Measurements from ENCODE around the gene CAMK1.

- TF ChIP-seq TAF1 (IDR thresholded peaks at IDR 0.05; ENCODE audit: borderline replicate concordance, low read depth, low read length) (no peak), POLR2AphosphoS5 (IDR thresholded peaks at IDR 0.05; ENCODE audit: low read depth, low read length) (no peak)
Observed at GRCh38 chr3:9804996-9805395, 35.2 kb upstream of the CAMK1 start.

All from GM12892 (cell line).